ENCODE measurements around the gene KANK4. TPM values are rescaled to one million over a fixed set of nuclear protein-coding genes. Genes with fewer than 3 reads are reported as not detected.

The KANK4 gene
- total and polyA plus RNA-seq, 2 of the 4 experiments (the other 2 are of a cell fraction) = not detected

DNA sequence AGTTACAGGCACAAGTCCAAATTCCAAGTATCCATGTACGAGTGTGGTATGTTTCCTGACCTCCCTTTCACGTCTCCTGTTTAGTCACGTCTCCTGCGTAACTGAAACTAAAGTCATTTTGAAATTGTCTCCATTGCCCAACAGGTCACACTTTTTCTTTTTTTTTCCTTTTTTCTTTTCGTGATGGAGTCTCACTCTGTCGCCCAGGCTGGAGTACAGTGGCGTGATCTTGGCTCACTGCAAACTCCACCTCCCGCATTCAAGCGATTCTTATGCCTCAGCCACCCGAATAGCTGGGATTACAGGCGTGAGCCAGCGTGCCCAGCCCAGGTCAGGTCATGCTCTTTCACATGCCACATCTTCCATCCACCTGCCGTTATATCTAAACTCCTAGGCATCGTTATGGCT lies 86.4 kb downstream of the KANK4 start:
- ATAC-seq (ENCODE audit: low read depth) = no peak

More for the DNA sequence above, 86.4 kb downstream of the KANK4 start:
- BruUV-seq (replicated peaks) = no TSS peak
- POLR2A ChIA-PET (ENCODE audit: unreplicated experiment) = no interaction called here
- intact Hi-C loops (cut with micrococcal nuclease) = no loop called here
- TF ChIP-seq, protein P1, sequence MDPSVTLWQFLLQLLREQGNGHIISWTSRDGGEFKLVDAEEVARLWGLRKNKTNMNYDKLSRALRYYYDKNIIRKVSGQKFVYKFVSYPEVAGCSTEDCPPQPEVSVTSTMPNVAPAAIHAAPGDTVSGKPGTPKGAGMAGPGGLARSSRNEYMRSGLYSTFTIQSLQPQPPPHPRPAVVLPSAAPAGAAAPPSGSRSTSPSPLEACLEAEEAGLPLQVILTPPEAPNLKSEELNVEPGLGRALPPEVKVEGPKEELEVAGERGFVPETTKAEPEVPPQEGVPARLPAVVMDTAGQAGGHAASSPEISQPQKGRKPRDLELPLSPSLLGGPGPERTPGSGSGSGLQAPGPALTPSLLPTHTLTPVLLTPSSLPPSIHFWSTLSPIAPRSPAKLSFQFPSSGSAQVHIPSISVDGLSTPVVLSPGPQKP (IDR thresholded peaks at IDR 0.05; ENCODE audit: borderline replicate concordance, low read depth, low read length) = no peak
- no peak for TF ChIP-seq MXI1 (IDR thresholded peaks at IDR 0.05; ENCODE audit: borderline replicate concordance, low read depth, low read length)
- TF ChIP-seq, protein P2, sequence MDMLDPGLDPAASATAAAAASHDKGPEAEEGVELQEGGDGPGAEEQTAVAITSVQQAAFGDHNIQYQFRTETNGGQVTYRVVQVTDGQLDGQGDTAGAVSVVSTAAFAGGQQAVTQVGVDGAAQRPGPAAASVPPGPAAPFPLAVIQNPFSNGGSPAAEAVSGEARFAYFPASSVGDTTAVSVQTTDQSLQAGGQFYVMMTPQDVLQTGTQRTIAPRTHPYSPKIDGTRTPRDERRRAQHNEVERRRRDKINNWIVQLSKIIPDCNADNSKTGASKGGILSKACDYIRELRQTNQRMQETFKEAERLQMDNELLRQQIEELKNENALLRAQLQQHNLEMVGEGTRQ (IDR thresholded peaks at IDR 0.05; ENCODE audit: low read depth, low read length) = no peak
- no peak for TF ChIP-seq NFE2L2 (IDR thresholded peaks at IDR 0.05; ENCODE audit: low read depth, low read length)
- no peak for TF ChIP-seq CHD1 (IDR thresholded peaks at IDR 0.05; ENCODE audit: low read depth, low read length)
- no peak for TF ChIP-seq RAD21 (IDR thresholded peaks at IDR 0.05; ENCODE audit: low read length)
- no peak for TF ChIP-seq FOS (IDR thresholded peaks at IDR 0.05; ENCODE audit: low read depth, low read length)
- TF ChIP-seq CEBPB (IDR thresholded peaks at IDR 0.05; ENCODE audit: low read depth, low read length) = no peak
- TF ChIP-seq BHLHE40 (IDR thresholded peaks at IDR 0.05; ENCODE audit: low read depth, low read length) = no peak
- no peak for TF ChIP-seq SMC3 (IDR thresholded peaks at IDR 0.05; ENCODE audit: low read depth, low read length)
- no peak for TF ChIP-seq MAFK (IDR thresholded peaks at IDR 0.05; ENCODE audit: low read depth, low read length)
- no peak for TF ChIP-seq MAZ (IDR thresholded peaks at IDR 0.05; ENCODE audit: borderline replicate concordance, low read depth, low read length)
- no peak for TF ChIP-seq RCOR1 (IDR thresholded peaks at IDR 0.05; ENCODE audit: insufficient replicate concordance, low read length)
- TF ChIP-seq POLR2A (IDR thresholded peaks at IDR 0.05; ENCODE audit: low read depth, low read length) = no peak
- no peak for TF ChIP-seq RFX5 (IDR thresholded peaks at IDR 0.05; ENCODE audit: low read depth, low read length)
- TF ChIP-seq, protein P3, sequence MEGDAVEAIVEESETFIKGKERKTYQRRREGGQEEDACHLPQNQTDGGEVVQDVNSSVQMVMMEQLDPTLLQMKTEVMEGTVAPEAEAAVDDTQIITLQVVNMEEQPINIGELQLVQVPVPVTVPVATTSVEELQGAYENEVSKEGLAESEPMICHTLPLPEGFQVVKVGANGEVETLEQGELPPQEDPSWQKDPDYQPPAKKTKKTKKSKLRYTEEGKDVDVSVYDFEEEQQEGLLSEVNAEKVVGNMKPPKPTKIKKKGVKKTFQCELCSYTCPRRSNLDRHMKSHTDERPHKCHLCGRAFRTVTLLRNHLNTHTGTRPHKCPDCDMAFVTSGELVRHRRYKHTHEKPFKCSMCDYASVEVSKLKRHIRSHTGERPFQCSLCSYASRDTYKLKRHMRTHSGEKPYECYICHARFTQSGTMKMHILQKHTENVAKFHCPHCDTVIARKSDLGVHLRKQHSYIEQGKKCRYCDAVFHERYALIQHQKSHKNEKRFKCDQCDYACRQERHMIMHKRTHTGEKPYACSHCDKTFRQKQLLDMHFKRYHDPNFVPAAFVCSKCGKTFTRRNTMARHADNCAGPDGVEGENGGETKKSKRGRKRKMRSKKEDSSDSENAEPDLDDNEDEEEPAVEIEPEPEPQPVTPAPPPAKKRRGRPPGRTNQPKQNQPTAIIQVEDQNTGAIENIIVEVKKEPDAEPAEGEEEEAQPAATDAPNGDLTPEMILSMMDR (conservative IDR thresholded peaks at IDR 0.05; ENCODE audit: low read depth, low read length) = no peak
- H3K56ac ChIP-seq (ENCODE audit: extremely low read depth, insufficient read depth, low read length) = no peak overlapping the region
- H2BK15ac ChIP-seq (ENCODE audit: low read depth, low read length) = no peak overlapping the region
- H3K14ac ChIP-seq (replicated peaks; ENCODE audit: low read depth, low read length) = no peak overlapping the region
- no peak overlapping the region for H3K4me3 ChIP-seq (ENCODE audit: insufficient read depth, low read depth, low read length)
- no peak overlapping the region for H2AFZ ChIP-seq (replicated peaks; ENCODE audit: low read length, poor library complexity)
- H4K5ac ChIP-seq (ENCODE audit: low read depth, low read length) = no peak overlapping the region
- CTCF ChIA-PET = no interaction called here
- no peak overlapping the region for H2BK120ac ChIP-seq (ENCODE audit: low read depth, low read length)
- DNase-seq = no peak
- no peak overlapping the region for H2BK5ac ChIP-seq (ENCODE audit: low read depth, low read length, poor library complexity, severe bottlenecking)
- no peaks in the 10 kb centered on the region for H3K9me1 ChIP-seq (ENCODE audit: insufficient read depth, low read length)
- peaks cover 8% of the 10 kb centered on the region for H3K9me3 ChIP-seq (ENCODE audit: control insufficient read depth, insufficient read depth, low read length)
- H4K8ac ChIP-seq (ENCODE audit: low read depth in 2 of 2, low read length in 2 of 2) = no peak overlapping the region
- WGBS, 2 experiments (ENCODE audit: extremely low coverage in 2 of 2, insufficient read length in 1 of 2) = 67% methylated on average over 12 of the region's 14 CpGs; no CpG with 5 or more reads in 1 of the 2 experiments
- H3K79me1 ChIP-seq (ENCODE audit: low read depth in 1 of 2, low read length in 2 of 2) = no peaks in the 10 kb centered on the region
- H4K20me1 ChIP-seq (ENCODE audit: insufficient read depth, low read length) = no peaks in the 10 kb centered on the region
- no peak overlapping the region for H4K91ac ChIP-seq (ENCODE audit: insufficient read depth, low read depth, low read length)
- no peak overlapping the region for H3K18ac ChIP-seq (ENCODE audit: low read depth, low read length)
- no peaks in the 10 kb centered on the region for H3K36me3 ChIP-seq (ENCODE audit: control insufficient read depth, insufficient read depth, low read length)
- H3K4me1 ChIP-seq (ENCODE audit: control insufficient read depth, insufficient read depth, low read length) = no peaks in the 10 kb centered on the region
- dilution Hi-C loops (cut with HindIII; ENCODE audit: low sequenced_read_pairs, unreplicated experiment) = no loop called here
- no peak overlapping the region for H3K27ac ChIP-seq (ENCODE audit: insufficient read depth, low read length)
- in situ Hi-C loops (cut with MboI; ENCODE audit: low sequenced_read_pairs) = no loop called here
- H2AK5ac ChIP-seq (ENCODE audit: low read depth, low read length) = no peak overlapping the region
- no peak overlapping the region for H3K23ac ChIP-seq (ENCODE audit: low read depth, low read length)
- no peak overlapping the region for H2AK9ac ChIP-seq (replicated peaks; ENCODE audit: low read depth, low read length, poor library complexity)
- no peak overlapping the region for H3K9ac ChIP-seq (ENCODE audit: low read depth, low read length)
- H3K4me2 ChIP-seq (ENCODE audit: low read depth, low read length) = no peak overlapping the region
- no peaks in the 10 kb centered on the region for H3K27me3 ChIP-seq (ENCODE audit: control insufficient read depth, insufficient read depth, low read length)
- H3K4ac ChIP-seq (ENCODE audit: low read depth, low read length) = no peak overlapping the region
- no peak overlapping the region for H2BK20ac ChIP-seq (ENCODE audit: low read depth, low read length)

All from IMR-90 (cell line).